ENCODE data around the gene KDM5A.
"Not testable (repeated sequence)": the region's sequence is repeated elsewhere in the genome, so short reads cannot be mapped to it uniquely, and the experiment has no call there.

The KDM5A gene

DNA sequence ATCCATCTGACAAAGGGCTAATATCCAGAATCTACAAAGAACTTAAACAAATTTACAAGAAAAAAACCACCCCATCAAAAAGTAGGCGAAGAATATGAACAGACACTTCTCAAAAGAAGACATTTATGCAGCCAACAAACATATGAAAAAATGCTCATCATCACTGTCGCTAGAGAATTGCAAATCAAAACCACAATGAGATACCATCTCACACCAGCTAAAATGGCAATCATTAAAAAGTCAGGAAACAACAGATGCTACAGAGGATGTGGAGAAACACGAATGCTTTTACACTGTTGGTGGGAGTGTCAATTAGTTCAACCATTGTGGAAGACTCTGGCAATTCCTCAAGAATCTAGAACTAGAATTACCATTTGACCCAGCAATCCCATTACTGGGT lies 86.4 kb downstream of the KDM5A start:
- Mint-ChIP-seq H3K9me3 (peaks cover 13% of the 10 kb centered on the region), H3K27ac (peak overlapping the region; percentile 92), H3K4me3 (peak overlapping the region; percentile 20), H3K4me1 (peaks cover 53% of the 10 kb centered on the region), H3K36me3 (peaks cover 100% of the 10 kb centered on the region)
- DNase-seq (ENCODE audit: low spot score in 2 of 2); ATAC-seq: not testable (repeated sequence)

DNA sequence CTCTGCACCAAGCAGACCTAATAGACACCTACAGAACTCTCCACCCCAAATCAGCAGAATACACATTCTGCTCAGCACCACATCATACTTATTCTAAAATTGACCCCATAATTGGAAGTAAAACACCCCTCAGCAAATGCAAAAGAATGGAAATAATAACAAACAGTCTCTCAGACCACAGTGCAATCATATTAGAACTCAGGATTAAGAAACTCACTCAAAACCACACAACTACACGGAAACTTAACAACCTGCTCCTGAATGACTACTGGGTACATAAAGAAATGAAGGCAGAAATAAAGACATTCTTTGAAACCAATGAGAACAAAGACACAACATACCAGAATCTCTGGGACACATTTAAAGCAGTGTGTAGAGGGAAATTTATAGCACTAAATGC lies 89.0 kb downstream of the KDM5A start:
- not testable (repeated sequence) for ATAC-seq; DNase-seq (ENCODE audit: low spot score in 2 of 2)
- Mint-ChIP-seq H3K27ac (peak overlapping the region; percentile 92), H3K36me3 (peaks cover 100% of the 10 kb centered on the region), H3K4me1 (peaks cover 55% of the 10 kb centered on the region), H3K9me3 (peaks cover 13% of the 10 kb centered on the region), H3K4me3 (peak overlapping the region; percentile 58)

DNA sequence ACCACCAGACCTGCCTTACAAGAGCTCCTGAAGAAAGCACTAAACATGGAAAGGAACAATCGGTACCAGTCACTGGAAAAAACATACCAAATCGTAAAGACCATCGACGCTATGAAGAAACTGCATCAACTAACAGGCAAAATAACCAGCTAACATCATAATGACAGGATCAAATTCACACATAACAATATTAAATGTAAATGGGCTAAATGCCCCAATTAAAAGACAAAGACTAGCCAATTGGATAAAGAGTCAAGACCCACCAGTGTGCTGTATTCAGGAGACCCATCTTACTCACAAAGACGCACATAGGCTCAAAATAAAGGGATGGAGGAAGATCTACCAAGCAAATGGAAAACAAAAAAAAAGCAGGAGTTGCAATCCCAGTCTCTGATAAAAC lies 89.6 kb downstream of the KDM5A start:
- peaks cover 100% of the 10 kb centered on the region for H3K36me3 Mint-ChIP-seq
- not testable (repeated sequence) for DNase-seq (ENCODE audit: low spot score in 2 of 2); ATAC-seq
- H3K27ac Mint-ChIP-seq: peak overlapping the region; percentile 92
- peaks cover 62% of the 10 kb centered on the region for H3K4me1 Mint-ChIP-seq
- H3K4me3 Mint-ChIP-seq: peak overlapping the region; percentile 58
- peaks cover 13% of the 10 kb centered on the region for H3K9me3 Mint-ChIP-seq

DNA sequence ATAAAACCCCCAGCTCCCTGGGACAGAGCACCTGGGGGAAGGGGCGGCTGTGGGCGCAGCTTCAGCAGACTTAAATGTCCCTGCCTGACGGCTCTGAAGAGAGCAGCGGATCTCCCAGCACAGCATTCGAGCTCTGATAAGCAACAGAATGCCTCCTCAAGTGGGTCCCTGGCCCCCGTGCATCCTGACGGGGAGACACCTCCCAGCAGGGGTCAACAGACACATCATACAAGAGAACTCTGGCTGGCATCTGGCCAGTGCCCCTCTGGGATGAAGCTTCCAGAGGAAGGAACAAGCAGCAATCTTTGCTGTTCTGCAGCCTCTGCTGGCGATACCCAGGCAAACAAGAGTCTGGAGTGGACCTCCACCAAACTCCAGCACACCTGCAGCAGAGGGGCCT lies 91.1 kb downstream of the KDM5A start:
- H3K4me1 Mint-ChIP-seq: peaks cover 67% of the 10 kb centered on the region
- H3K4me3 Mint-ChIP-seq: not testable (repeated sequence)

DNA sequence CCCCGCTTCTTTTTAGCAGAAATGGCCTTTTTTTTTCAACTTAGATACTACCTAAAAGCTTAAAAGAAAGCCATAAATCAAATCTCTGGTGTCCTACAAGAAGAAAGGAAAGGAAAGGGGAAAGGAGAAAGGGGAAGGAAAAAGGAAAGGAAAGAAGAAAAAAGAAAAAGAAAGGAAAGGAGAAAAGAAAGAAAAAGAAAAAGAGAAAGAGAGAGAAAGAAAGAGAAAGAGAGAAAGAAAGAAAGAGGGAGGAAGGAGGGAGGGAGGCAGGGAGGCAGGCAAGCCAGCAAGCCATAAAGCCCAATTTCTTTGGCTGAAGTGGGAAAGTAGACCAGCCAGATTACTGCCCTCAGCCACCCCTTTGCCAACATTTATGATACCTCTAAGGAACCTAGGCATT lies 94.0 kb downstream of the KDM5A start:
- H3K36me3 Mint-ChIP-seq: peaks cover 100% of the 10 kb centered on the region
- DNase-seq (ENCODE audit: low spot score in 2 of 2) (no peak), ATAC-seq (no peak)
- no peak overlapping the region for H3K4me3 Mint-ChIP-seq
- peaks cover 10% of the 10 kb centered on the region for H3K9me3 Mint-ChIP-seq
- H3K4me1 Mint-ChIP-seq: peaks cover 56% of the 10 kb centered on the region
- peak overlapping the region; percentile 79 for H3K27ac Mint-ChIP-seq

More for the DNA sequence above, 91.1 kb downstream of the KDM5A start:
- H3K36me3 Mint-ChIP-seq: peaks cover 100% of the 10 kb centered on the region
- not testable (repeated sequence) for DNase-seq (ENCODE audit: low spot score in 2 of 2); ATAC-seq
- peak overlapping the region; percentile 92 for H3K27ac Mint-ChIP-seq
- peaks cover 13% of the 10 kb centered on the region for H3K9me3 Mint-ChIP-seq

DNA sequence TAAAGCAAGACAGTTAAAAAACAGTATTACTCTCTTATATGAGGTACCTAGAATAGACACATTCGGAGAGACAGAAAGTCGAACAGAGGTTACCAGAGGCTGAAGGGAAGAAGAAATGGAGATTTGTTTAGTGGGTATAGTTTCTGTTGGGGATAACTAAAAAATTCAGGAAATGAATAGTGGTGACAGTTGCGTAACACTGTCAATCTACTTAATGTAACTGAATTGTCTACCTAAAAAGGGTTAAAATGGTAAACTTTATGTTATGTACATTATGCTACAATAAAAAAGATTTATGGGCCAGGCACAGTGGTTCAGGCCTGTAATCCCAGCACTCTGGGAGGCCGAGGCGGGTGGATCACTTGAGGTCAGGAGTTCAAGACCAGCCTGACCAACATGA lies 95.9 kb downstream of the KDM5A start:
- no peak for DNase-seq (ENCODE audit: low spot score in 2 of 2)
- H3K4me1 Mint-ChIP-seq: peaks cover 42% of the 10 kb centered on the region
- peaks cover 99% of the 10 kb centered on the region for H3K36me3 Mint-ChIP-seq
- H3K27ac Mint-ChIP-seq: peak overlapping the region; percentile 77
- no peaks in the 10 kb centered on the region for H3K9me3 Mint-ChIP-seq
- no peak for ATAC-seq
- H3K4me3 Mint-ChIP-seq: no peak overlapping the region

DNA sequence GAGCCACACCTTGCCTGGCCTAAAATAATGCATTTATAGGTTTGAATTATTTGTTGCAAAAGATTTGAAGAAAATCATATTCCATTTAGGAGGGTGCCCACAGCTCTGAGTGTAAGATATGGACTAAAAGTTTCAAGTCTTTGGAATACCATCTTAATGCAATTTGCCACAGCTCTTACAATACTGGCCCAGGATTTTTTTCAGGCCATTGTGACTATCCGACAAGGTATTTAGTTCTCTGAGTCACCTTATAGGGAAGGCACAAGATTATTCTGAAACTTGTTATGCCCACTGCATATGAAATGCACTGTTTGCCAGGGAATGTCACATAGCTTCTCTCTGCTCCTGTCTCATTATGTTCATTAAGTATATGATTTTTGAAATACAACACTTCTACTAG lies 96.9 kb downstream of the KDM5A start:
- Mint-ChIP-seq H3K36me3 (peaks cover 92% of the 10 kb centered on the region), H3K4me1 (peaks cover 50% of the 10 kb centered on the region), H3K4me3 (no peak overlapping the region), H3K9me3 (no peaks in the 10 kb centered on the region), H3K27ac (peak overlapping the region; percentile 77)
- ATAC-seq (no peak), DNase-seq (ENCODE audit: low spot score in 2 of 2) (no peak)

DNA sequence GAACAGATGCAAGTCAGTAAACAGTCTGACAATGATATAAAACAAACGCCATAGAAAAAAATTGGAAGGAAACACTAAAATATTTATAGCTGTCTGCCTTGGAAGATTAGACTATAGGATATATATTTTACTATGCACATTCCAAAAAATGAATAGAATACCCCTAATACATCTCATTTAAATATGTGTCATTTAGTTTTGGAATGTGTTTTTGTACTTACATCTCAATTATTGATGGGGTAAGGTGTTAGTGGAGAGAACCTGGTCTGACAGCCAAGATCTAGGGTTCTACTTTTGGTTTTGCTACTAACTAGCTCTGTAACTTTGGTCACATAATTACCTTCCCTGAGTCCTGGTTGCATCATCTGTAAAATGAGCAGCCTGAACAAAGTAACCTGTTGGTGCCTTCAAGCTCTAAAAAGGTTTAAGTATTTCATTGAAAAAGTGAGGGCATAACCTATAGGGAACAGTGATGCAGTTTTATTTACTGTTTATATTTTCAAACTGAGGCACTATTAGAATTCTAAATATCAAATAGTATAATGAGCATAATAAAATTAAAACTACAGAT lies 97.9 kb downstream of the KDM5A start:
- ATAC-seq (no peak), DNase-seq (ENCODE audit: low spot score in 2 of 2) (no peak)
- no peak overlapping the region for H3K4me3 Mint-ChIP-seq
- H3K27ac Mint-ChIP-seq: no peak overlapping the region
- no peaks in the 10 kb centered on the region for H3K9me3 Mint-ChIP-seq
- peaks cover 58% of the 10 kb centered on the region for H3K4me1 Mint-ChIP-seq
- H3K36me3 Mint-ChIP-seq: peaks cover 89% of the 10 kb centered on the region

DNA sequence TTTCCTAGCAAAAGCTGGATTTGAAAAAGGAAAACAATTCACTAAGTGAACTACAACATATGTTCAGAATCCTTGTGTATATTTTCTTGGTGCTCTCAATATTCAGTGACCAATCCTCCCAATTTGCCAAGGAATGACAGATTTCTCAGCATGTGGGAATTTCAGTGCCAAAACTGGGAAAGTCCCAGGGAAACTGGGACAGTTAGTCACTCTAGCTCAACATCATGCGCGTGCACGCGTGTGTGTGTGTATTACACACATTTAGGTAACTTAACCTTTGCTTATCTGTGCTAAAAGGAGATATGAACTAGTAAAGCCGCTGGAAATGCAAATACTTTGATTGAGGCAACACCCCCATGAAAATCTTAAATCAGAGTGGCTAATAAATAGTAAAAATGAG lies 100.4 kb downstream of the KDM5A start:
- DNase-seq (ENCODE audit: low spot score in 2 of 2) (no peak), ATAC-seq (no peak)
- Mint-ChIP-seq H3K36me3 (peaks cover 89% of the 10 kb centered on the region), H3K9me3 (no peaks in the 10 kb centered on the region), H3K4me3 (no peak overlapping the region), H3K4me1 (peaks cover 67% of the 10 kb centered on the region), H3K27ac (peak overlapping the region; percentile 89)

DNA sequence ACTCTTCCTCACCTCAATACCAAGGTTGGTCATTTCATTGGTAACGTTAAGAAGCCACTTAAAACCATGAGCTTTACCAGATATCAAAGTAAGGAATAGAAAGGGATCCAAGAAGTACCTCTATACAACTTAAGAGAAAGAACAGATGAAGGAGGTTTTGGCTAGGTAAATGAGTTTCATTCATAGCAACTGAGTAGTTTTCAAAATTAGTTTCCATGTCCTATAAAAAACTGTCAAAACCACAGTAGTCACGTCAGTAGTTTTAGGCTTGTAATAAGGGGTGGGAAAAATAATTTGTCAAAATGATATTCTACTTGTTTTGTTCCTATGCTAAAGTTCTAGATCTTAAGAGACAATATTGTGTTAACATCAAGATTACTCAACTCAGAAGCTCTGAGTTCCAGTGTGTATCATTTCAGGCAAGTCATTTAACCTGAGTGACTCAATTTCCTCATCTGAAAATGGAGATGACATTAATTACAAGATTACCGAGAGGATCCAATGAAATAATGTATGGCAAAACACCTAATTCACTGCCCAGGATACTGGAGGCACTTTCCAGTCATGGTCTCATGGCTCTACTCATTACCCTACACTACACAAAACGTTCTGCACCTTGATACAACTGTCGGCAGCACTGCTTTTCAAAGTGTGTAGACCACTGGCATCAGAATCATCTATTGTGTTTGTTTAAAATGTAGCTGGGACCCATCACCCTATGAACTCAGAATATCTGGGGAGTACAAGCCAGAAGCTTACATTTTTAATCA lies 102.4 kb downstream of the KDM5A start:
- no peaks in the 10 kb centered on the region for H3K9me3 Mint-ChIP-seq
- peak; percentile 94 for ATAC-seq
- peak overlapping the region; percentile 49 for H3K4me3 Mint-ChIP-seq
- peaks cover 89% of the 10 kb centered on the region for H3K36me3 Mint-ChIP-seq
- H3K4me1 Mint-ChIP-seq: peaks cover 59% of the 10 kb centered on the region
- H3K27ac Mint-ChIP-seq: peak overlapping the region; percentile 89
- peak; percentile 5 to 72 for DNase-seq (ENCODE audit: low spot score in 2 of 2)

DNA sequence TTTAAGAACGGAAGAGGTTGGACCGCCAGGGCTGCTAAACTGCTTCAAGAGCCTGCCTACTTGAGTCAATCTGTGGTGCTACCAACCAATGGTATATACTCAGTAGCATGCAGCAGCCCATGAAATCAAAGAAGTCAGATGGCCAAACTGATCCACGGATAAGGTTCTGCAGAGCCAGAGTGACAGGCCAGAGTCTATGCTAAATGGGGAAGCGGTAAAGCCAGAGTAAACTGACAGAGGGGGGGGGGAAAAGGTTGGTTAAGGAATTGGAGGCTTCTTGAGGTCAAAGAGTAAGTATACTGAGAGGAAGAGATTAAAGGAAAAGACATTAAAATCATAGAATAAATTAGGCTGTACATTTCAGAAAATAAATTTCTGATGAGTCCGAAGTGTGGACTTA lies 111.1 kb downstream of the KDM5A start:
- Mint-ChIP-seq H3K4me1 (peaks cover 28% of the 10 kb centered on the region), H3K4me3 (no peak overlapping the region), H3K27ac (no peak overlapping the region)

DNA sequence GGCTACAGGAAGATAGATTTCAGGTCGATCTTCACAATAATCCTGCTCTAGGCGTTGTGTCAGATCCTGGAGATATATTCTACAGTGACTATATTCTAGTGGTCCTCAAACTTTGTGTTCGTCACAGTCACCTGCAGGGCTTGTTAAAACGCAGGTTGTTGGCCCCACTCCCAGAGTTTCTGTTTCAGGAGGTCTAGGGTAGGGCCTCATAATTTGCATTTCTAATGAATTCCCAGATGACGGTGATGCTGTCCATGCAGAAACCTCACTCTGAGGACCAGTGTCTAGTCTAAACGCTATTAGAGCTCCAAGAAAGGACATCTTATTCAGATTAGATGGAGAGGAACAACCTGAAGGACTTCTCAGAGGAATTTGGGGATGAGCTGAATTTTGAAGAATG lies 113.3 kb downstream of the KDM5A start:
- H3K4me1 Mint-ChIP-seq: peaks cover 36% of the 10 kb centered on the region
- no peaks in the 10 kb centered on the region for H3K9me3 Mint-ChIP-seq
- peaks cover 19% of the 10 kb centered on the region for H3K36me3 Mint-ChIP-seq
- ATAC-seq (no peak), DNase-seq (ENCODE audit: low spot score in 2 of 2) (no peak)
- no peak overlapping the region for H3K4me3 Mint-ChIP-seq
- H3K27ac Mint-ChIP-seq: no peak overlapping the region

More for the DNA sequence above, 111.1 kb downstream of the KDM5A start:
- peaks cover 40% of the 10 kb centered on the region for H3K36me3 Mint-ChIP-seq
- DNase-seq (ENCODE audit: low spot score in 2 of 2) (no peak), ATAC-seq (no peak)
- H3K9me3 Mint-ChIP-seq: no peaks in the 10 kb centered on the region

DNA sequence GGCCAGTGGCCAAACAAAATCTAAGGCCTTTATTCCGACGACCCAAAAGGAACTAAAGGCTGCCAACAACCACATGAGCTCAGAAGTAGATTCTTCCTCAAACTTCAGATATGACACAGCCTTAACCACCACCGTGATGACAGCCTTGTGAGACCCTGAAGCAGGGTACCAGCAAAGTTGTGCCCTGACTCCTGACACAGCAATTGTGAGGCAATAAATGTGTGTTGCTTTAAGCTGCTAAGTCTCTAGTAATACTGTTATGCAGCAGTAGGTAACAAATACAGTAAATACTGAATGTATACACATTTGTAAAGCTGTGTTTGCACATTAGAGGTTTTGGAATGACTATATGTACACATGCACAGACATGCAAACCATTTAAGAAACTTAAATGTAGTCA lies 115.7 kb downstream of the KDM5A start:
- Mint-ChIP-seq H3K4me1 (peaks cover 36% of the 10 kb centered on the region), H3K4me3 (no peak overlapping the region), H3K9me3 (no peaks in the 10 kb centered on the region), H3K36me3 (peaks cover 8% of the 10 kb centered on the region), H3K27ac (peak overlapping the region; percentile 38)
- peak; percentile 95 for ATAC-seq
- DNase-seq (ENCODE audit: low spot score in 2 of 2): peak in 1 of 2 donors; percentile 79

DNA sequence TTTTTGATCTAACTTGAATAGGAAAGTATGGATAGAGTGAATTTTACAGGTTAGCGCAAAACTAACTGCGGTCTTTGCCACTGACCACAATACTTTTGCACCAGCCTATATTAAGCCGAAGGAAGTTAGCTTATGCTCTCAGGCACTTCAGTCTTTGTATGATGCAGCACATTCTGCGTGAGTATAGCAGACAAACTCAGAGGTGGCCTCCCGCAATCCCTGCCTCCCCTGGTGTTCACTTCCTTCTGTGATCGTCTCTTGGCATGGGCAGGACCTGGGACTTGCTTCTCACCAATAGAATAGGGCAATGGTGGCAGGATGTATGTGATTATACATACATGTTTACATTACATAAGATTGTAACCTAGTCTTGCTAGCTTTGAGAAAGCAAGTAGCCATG lies 116.2 kb downstream of the KDM5A start:
- peak overlapping the region; percentile 38 for H3K27ac Mint-ChIP-seq
- no peak overlapping the region for H3K4me3 Mint-ChIP-seq
- DNase-seq (ENCODE audit: low spot score in 2 of 2): no peak
- peaks cover 4% of the 10 kb centered on the region for H3K36me3 Mint-ChIP-seq
- H3K4me1 Mint-ChIP-seq: peaks cover 34% of the 10 kb centered on the region
- no peaks in the 10 kb centered on the region for H3K9me3 Mint-ChIP-seq
- ATAC-seq: peak; percentile 27

DNA sequence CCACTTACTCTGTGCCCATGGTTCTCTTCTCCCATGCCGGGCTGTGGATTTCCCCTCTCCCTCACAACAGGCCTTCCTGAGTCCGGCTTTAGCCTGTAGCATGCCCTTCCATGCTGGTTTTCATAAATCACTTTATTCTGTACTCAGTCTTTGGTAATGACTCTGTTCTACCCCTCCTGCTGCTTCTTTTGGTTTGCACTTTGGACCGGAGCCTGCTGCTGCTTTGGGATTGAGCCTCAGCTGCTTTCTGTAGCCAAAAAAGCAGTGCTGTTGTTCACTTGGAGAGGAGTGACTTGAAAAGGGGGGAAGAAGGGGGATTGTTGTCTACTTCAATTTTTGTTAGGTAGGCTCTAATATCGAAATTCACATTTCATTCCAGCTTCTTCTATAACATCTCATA lies 118.0 kb downstream of the KDM5A start:
- Mint-ChIP-seq H3K36me3 (no peaks in the 10 kb centered on the region), H3K4me3 (no peak overlapping the region), H3K9me3 (no peaks in the 10 kb centered on the region), H3K4me1 (peaks cover 24% of the 10 kb centered on the region), H3K27ac (peak overlapping the region; percentile 52)
- DNase-seq (ENCODE audit: low spot score in 2 of 2): no peak
- ATAC-seq: no peak

DNA sequence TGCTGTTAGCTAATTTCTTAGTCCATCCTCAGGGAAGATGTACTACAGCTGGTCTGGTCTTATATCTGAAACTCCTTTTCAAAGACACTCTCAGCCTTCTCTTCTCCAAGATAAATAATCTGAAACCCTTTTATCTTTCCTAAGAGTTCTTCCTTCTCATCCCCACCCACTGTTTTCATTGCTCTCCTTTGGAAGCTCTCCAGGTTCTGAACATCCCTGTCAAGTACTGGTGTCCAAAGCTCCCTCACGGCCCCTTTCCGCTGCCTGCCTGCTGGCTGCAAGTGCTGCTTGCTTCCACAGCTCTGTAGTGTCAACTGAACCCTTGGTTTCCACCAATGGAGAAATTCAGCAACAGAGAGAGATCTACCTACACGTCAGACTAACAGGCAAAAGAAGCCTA lies 119.9 kb downstream of the KDM5A start:
- Mint-ChIP-seq H3K4me3 (no peak overlapping the region), H3K9me3 (no peaks in the 10 kb centered on the region), H3K36me3 (no peaks in the 10 kb centered on the region), H3K4me1 (peaks cover 15% of the 10 kb centered on the region), H3K27ac (no peak overlapping the region)
- ATAC-seq (no peak), DNase-seq (ENCODE audit: low spot score in 2 of 2) (no peak)
